Panc1 (cell line): ENCODE measurements around the gene MRGPRF.

Experiments
- CTCF ChIP-seq: fragments of 450-650 bp; IDR thresholded peaks from 2 replicates; pipeline ENCODE4 v1.5.1; 2017; ENCODE audit warnings: mild to moderate bottlenecking
- POLR2AphosphoS5 ChIP-seq: IDR thresholded peaks from 2 replicates; pipeline ENCODE4 v1.6.1; 2012; ENCODE audit warnings: mild to moderate bottlenecking, low read depth, low read length, moderate library complexity
- TCF7L2 ChIP-seq: IDR thresholded peaks from 2 replicates; pipeline ENCODE4 v1.6.1; 2011; ENCODE audit warnings: mild to moderate bottlenecking, low read depth, low read length, inconsistent platforms

GRCh38 chr11:68963779-68964178 lies 49.3 kb downstream of the MRGPRF start:
- no peak for TF ChIP-seq CTCF
- TF ChIP-seq POLR2AphosphoS5 = no peak
- no peak for TF ChIP-seq TCF7L2
